OCI-LY3 (cell line): ENCODE measurements around the gene TIMM13.

Experiments
- H2AFZ ChIP-seq: fragments of 200-600, 300-600 bp; shearing (Covaris generic); 2 replicates; pipeline ENCODE4 v1.6.0; 2014; ENCODE audit warnings: antibody characterized with exemption, low read depth, low read length
- H3K27ac ChIP-seq: fragments of 200-600, 300-600 bp; sonication (generic); 2 replicates; pipeline ENCODE4 v1.5.1; 2014; ENCODE audit warnings: mild to moderate bottlenecking, low read length, moderate library complexity, mixed read lengths
- H3K27me3 ChIP-seq: fragments of 200-600, 300-600 bp; sonication (generic); 2 replicates; pipeline ENCODE4 v1.6.1; 2014; ENCODE audit warnings: low read depth, low read length, mixed read lengths
- H3K36me3 ChIP-seq: fragments of 200-600, 300-600 bp; sonication (generic); replicated peaks from 2 replicates; pipeline ENCODE3; 2014; ENCODE audit warnings: low read depth, low read length, mixed read lengths
- H3K4me1 ChIP-seq: fragments of 300-600, 200-600 bp; sonication (generic); 2 replicates; pipeline ENCODE4 v1.6.1; 2014; ENCODE audit warnings: low read length, mixed read lengths
- H3K4me2 ChIP-seq: fragments of 200-600, 300-600 bp; sonication (generic); 2 replicates; pipeline ENCODE4 v1.6.1; 2014; ENCODE audit warnings: low read length, mixed read lengths
- H3K4me3 ChIP-seq: fragments of 300-600, 200-600 bp; sonication (generic); 2 replicates; pipeline ENCODE4 v1.5.1; 2014; ENCODE audit warnings: antibody characterized with exemption, mild to moderate bottlenecking, low read length, moderate library complexity
- H3K79me2 ChIP-seq: fragments of 300-600, 200-600 bp; shearing (Covaris generic); 2 replicates; pipeline ENCODE4 v1.6.1; 2014; ENCODE audit warnings: mild to moderate bottlenecking, low read length, mixed read lengths
- H3K9ac ChIP-seq: fragments of 300-600, 200-600 bp; shearing (Covaris generic); 2 replicates; pipeline ENCODE4 v1.6.0; 2014; ENCODE audit warnings: mild to moderate bottlenecking, low read length, moderate library complexity
- H3K9me3 ChIP-seq: fragments of 200-600, 300-600 bp; shearing (Covaris generic); 2 replicates; pipeline ENCODE4 v1.6.1; 2014; ENCODE audit warnings: low read length, mixed read lengths; ENCODE audit not compliant: insufficient read depth
- H4K20me1 ChIP-seq: fragments of 200-600, 300-600 bp; sonication (generic); 2 replicates; pipeline ENCODE4 v1.6.1; 2016; ENCODE audit warnings: low read length, mixed read lengths; ENCODE audit not compliant: insufficient read depth
- EZH2phosphoT487 ChIP-seq: fragments of 200-600 bp; shearing (Covaris generic); IDR thresholded peaks from 2 replicates; pipeline ENCODE4 v1.6.1; 2018; ENCODE audit warnings: antibody characterized with exemption, mixed run types, low read depth
- TF ChIP-seq, protein P1 (sequence below): fragments of 200-600, 300-600 bp; sonication (generic); IDR thresholded peaks from 2 replicates; pipeline ENCODE4 v1.5.1; 2014; ENCODE audit warnings: antibody characterized with exemption, low read length, low read depth

TIMM13 gene

DNA sequence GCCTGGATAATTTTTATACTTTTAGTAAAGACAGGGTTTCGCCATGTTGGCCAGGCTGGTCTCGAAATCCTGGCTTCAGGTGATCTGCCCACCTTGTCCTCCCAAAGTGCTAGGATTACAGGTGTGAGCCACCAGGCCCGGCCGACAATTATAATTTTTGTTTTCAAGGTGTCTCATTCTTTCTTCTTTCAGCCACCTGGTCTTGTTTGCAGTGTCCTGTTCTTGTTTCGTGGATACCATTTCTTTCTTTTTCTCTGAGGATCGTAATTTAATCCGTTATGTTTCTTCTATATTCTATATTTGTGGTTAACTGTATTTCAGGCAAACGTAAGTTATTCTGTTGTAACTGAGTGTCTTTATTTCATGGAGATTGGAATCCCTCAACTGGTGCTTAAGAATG is 15.7 kb downstream of the TIMM13 start:
- Histone ChIP-seq H4K20me1 (no peaks in the 10 kb centered on the region), H3K4me3 (no peak overlapping the region), H3K4me2 (no peak overlapping the region), H2AFZ (no peak overlapping the region), H3K4me1 (no peaks in the 10 kb centered on the region), H3K36me3 (no peaks in the 10 kb centered on the region), H3K9me3 (no peaks in the 10 kb centered on the region), H3K9ac (no peak overlapping the region), H3K27ac (no peak overlapping the region), H3K27me3 (no peaks in the 10 kb centered on the region), H3K79me2 (no peaks in the 10 kb centered on the region)
- TF ChIP-seq, protein P1, sequence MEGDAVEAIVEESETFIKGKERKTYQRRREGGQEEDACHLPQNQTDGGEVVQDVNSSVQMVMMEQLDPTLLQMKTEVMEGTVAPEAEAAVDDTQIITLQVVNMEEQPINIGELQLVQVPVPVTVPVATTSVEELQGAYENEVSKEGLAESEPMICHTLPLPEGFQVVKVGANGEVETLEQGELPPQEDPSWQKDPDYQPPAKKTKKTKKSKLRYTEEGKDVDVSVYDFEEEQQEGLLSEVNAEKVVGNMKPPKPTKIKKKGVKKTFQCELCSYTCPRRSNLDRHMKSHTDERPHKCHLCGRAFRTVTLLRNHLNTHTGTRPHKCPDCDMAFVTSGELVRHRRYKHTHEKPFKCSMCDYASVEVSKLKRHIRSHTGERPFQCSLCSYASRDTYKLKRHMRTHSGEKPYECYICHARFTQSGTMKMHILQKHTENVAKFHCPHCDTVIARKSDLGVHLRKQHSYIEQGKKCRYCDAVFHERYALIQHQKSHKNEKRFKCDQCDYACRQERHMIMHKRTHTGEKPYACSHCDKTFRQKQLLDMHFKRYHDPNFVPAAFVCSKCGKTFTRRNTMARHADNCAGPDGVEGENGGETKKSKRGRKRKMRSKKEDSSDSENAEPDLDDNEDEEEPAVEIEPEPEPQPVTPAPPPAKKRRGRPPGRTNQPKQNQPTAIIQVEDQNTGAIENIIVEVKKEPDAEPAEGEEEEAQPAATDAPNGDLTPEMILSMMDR = no peak
- TF ChIP-seq EZH2phosphoT487 = no peak

DNA sequence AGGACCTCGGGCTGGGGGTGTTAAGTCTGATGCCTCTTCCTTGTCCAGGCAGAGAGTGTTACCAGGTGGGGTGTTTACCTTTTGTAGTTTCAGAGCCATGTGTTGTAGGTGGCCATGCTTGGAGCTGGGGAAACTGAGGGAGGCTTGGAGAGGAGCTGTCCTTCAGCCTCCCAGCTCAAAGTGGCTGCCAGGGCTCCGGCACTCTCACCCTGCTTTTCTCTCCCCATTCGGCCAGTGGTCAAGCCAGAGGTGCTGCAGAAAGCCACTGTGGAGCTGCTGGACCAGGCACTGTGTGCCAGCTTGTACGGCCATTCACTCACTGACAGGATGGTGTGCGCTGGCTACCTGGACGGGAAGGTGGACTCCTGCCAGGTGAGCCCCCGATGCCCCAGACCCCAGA is 17.4 kb downstream of the TIMM13 start:
- no peaks in the 10 kb centered on the region for H3K36me3 ChIP-seq
- TF ChIP-seq, protein P1 = no peak
- no peak for TF ChIP-seq EZH2phosphoT487
- no peak overlapping the region for H2AFZ ChIP-seq
- no peaks in the 10 kb centered on the region for H3K27me3 ChIP-seq
- no peak overlapping the region for H3K4me3 ChIP-seq
- H3K27ac ChIP-seq = no peak overlapping the region
- H3K4me2 ChIP-seq = no peak overlapping the region
- no peaks in the 10 kb centered on the region for H3K4me1 ChIP-seq
- H3K9ac ChIP-seq = no peak overlapping the region
- H4K20me1 ChIP-seq = no peaks in the 10 kb centered on the region
- H3K79me2 ChIP-seq = no peaks in the 10 kb centered on the region
- H3K9me3 ChIP-seq = no peaks in the 10 kb centered on the region

DNA sequence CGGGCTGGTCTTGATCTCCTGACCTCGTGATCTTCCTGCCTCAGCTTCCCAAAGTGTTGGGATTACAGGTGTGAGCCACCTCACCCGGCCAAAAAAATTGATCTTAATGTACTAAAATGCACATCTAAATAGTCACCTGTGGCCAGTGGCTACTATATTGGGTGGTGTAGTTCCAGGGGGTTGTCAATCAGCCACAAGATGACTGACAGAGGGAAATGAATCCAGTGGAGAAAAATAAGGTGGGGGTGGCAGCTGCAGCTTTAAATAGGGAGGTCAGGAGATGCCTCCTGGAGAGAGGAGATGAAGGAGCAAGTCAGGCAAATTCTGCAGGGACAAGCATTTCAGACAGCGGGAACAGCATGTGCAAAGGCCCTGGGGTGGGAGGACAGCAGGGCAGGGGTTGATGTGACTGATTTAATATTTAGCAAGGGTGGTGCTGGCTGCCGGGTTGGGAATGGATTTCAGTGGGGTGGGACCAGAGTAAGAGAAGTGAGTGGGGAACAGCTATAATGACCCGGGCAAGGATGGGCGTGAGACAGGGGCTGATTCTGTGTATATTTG is 18.0 kb downstream of the TIMM13 start:
- Histone ChIP-seq H2AFZ (no peak overlapping the region), H3K4me3 (no peak overlapping the region), H3K9ac (no peak overlapping the region), H3K4me2 (no peak overlapping the region), H3K27me3 (no peaks in the 10 kb centered on the region), H3K27ac (no peak overlapping the region), H3K9me3 (no peaks in the 10 kb centered on the region), H3K4me1 (no peaks in the 10 kb centered on the region), H3K36me3 (no peaks in the 10 kb centered on the region), H4K20me1 (no peaks in the 10 kb centered on the region), H3K79me2 (no peaks in the 10 kb centered on the region)
- TF ChIP-seq, protein P1 = no peak
- no peak for TF ChIP-seq EZH2phosphoT487

DNA sequence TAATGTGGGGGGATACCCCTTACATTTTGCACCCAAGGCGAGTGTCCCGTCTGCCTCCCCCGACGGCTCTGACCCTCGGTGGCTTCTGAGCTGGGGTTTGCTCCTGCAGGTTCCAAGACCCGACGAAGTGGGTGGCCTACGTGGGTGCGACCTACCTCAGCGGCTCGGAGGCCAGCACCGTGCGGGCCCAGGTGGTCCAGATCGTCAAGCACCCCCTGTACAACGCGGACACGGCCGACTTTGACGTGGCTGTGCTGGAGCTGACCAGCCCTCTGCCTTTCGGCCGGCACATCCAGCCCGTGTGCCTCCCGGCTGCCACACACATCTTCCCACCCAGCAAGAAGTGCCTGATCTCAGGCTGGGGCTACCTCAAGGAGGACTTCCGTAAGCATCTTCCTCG is 19.1 kb downstream of the TIMM13 start:
- Histone ChIP-seq H3K9ac (no peak overlapping the region), H3K9me3 (no peaks in the 10 kb centered on the region), H3K27ac (no peak overlapping the region), H3K4me1 (no peaks in the 10 kb centered on the region), H3K36me3 (no peaks in the 10 kb centered on the region), H3K4me3 (no peak overlapping the region), H3K27me3 (no peaks in the 10 kb centered on the region), H3K4me2 (no peak overlapping the region), H3K79me2 (no peaks in the 10 kb centered on the region), H2AFZ (no peak overlapping the region), H4K20me1 (no peaks in the 10 kb centered on the region)
- no peak for TF ChIP-seq EZH2phosphoT487
- TF ChIP-seq, protein P1 = no peak
